Kasumi-1 (cell line): Measurements from ENCODE around the gene MAGEB4.

ENCODE experiments used
- DNase-seq, 2 experiments: peaks; one replicate each; lab custom pipeline; 2025; lab: John Stamatoyannopoulos, UW

Gene MAGEB4

GRCh38 chrX:30283456-30284200, 41.8 kb downstream of the MAGEB4 start:
- no peak for DNase-seq
